HG03135 (cell line): ENCODE measurements around the gene HPX.
A peak's percentile ranks its signal among the peaks of the same experiment; 100 is the strongest.

Experiments
- ATAC-seq: cut with Tn5 transposase; IDR thresholded peaks from one replicate; pipeline ENCODE4 v1.9.1; 2021; ENCODE audit warnings: mild to moderate bottlenecking, moderate library complexity; ENCODE audit not compliant: unreplicated experiment

The HPX gene

DNA sequence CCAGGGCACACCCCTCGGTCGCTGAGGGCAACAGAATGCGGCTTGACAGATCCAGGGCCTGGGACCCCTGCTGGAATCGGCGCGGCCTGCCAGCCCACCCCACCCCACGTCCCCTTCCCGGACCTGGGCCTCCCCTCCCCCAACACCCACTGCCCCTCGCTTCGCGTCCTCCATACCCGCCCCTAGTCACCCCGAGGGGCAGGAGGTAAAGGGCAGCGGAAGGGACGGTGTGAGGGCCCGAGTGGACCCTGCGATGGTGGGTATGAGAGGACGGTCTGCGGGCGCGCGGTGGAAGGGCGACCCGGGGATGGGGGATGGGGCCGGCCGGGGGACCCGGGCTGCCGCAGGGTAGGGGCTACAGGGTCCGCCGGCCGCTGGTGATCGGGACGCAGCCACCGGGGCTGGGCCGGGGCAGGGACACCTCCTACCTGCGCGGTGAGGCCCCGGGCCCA is 22.2 kb downstream of the HPX start:
- peak; percentile 17 for ATAC-seq

DNA sequence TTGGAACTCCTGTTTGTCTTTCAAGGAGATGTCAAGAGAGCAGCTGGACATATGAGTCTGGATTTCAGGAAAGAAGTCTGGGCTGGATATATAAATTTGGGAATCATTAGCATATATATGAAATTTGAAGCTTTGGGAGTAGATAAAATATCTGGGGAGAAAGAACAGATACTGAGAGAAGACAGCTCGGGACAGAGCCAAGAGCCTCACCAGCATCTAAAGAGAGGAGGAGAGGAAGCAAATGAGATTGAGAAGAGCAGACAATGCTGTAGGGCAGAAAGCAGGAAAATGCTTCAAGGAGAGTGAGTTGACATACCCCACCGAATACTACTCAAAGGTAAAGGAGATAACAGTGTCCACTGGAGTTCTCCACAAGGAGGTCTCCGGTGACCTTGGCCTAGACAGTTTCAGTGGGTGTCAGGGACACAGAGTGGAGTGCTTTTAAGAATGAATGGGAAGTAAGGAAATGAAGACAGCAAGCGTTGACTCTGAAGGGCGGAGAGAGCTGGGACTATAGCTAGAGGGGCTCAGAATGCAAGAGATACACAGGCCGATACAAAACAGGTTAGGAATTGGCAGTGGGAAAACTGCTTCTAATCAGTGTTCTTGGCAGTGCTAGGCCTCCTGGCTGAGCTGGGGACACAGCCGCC is 22.8 kb downstream of the HPX start:
- ATAC-seq = no peak

DNA sequence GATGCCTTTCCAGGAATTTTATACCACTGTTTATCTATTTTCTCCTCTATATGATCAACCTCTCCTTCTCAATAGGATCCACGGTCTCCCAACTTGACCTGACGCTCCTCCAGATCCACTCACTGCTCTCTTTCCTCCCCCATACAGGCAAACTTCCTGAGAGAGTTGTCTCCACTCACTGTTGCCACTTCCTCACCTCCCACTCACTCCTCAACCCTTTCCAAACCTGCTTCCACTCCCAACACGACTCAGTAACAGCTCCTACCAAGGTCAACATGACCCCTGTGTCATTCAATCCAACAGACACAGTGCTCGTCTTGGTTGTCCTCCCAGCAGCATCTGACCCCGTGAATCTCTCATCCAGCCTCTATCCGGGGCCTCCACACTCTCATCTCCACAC is 25.0 kb downstream of the HPX start:
- no peak for ATAC-seq

DNA sequence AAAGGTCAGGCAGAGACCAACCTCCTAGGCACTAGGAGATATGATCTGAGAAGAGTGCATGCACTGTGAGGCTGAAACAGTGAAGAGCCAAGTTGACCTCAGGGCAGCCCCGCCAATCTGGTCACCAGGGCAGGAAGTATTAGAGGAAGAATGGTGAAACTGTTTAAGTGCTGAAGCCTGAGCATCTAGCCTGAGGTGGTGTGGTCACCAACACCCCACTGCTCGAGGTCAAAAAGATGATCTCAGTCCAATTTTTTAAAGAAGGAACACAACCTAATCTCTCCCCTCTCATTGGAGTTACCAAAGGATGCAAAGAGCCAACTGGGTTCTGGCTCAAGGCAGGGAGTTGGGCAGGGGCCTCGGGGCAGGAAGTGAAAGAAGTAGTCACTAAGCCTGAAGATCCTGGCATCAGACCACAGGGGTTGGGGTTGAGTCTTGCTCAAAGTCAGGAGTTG is 25.9 kb downstream of the HPX start:
- ATAC-seq = no peak

DNA sequence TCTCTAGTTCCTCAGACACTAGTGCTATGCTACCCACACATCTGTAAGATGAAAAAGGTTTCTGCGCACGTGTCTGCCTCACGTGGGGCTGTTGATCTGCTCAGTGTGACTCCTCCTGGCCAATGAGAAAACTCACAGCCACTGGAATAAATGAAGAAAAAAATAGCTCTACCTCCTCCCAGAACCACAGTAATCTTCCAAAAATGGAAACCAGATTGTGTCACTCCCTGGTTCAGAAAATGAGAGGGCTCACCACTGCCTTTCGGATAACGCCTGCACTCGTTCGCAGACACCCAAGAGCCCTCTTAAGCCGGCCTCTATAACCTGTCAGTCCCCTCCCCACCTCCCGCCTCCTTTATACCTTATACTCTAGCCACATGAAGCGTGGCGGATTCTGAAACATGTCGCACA is 27.0 kb downstream of the HPX start:
- ATAC-seq = no peak

DNA sequence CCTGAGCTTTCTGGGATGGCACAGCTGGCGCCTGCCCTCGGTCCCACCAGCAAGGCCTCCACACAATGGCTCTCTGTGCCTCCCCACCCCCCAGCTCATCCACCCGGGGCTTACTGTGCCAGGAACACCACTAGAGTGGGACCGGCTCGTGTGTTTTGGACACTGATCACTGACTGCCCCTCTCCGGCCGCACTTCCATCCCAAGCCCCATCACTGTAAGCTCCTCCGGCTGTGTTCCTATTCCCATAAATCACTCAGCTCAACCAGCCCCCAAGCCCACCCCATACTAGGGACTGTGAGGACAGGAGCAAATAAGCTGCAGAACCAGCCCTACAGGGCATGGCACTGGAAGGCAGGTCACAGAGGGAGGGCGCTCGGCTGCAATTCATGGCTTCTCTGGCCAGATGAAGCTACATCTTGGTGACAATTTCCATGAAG is 29.2 kb downstream of the HPX start:
- ATAC-seq = no peak

DNA sequence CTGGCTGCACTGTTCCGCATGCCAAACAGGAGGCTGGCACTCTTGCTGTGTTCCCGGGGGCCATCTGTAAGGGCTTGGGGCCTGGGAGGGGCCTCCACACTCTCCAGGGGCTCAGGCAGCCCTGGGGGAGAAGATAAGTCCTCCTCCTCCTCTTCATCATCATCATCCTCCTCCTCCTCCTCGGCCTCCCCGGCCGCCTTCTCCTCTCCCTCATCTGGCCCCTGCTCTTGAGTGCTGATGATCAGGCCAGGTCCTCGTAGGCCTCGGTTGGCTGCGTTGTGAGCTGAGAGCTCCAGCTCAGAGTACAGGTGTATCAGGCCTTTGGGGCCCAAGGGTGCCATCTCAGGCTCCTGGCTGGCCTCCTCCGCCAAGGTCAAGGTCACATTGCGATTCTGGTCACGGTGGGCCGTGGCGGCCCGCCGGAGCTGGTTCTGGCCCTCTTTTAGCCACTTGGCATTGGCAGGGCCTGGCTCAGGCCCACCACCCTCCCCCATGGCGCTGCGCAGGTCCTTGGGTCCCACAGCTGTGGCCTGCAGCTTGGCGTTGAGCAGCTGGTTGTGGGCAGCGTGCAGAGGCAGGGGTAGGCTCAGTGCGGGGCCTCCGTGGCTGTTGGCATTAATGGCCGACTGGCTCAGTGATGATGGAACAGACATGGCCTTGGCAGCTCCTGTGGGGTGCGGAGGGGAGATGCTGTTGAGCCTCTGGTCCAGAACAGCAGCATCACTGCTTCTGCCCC is 29.9 kb downstream of the HPX start:
- no peak for ATAC-seq

DNA sequence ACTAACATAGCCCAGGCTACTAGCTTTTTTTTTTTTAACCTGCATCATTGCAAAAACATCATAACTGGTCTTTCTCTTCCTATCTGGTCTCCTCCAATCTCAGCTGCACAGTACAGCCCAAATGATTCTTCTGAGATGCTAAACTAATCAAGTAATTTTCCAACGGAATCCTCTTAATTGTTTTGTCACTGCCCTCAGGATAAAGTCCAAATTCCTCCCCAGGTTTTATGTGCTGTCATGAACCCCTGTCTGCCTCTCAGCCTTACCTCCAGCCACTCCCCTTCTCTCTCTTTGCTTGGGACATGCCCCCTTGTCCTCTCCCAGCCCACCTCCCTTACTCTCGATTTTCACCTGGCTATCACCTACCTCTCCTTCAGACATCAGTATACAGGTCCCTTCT is 34.4 kb downstream of the HPX start:
- no peak for ATAC-seq

DNA sequence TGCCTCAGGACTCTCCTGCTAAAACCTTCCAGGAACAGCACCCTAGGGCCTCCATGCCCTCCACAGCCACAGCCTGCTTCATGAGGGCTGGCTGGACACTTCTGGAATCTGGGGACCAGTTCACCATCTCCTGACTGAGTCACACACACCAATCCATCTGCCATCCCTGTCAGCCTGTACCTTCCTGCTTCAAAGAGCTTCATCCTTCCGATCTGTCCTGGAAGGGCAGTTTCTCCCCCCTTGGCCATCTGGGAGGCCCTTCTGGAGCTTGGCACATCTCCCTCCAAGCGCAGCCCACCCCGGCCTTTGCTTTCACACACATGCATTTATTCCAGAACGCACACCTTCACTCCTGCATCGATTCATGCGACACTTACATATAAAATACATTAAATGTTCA is 34.9 kb downstream of the HPX start:
- ATAC-seq = no peak

DNA sequence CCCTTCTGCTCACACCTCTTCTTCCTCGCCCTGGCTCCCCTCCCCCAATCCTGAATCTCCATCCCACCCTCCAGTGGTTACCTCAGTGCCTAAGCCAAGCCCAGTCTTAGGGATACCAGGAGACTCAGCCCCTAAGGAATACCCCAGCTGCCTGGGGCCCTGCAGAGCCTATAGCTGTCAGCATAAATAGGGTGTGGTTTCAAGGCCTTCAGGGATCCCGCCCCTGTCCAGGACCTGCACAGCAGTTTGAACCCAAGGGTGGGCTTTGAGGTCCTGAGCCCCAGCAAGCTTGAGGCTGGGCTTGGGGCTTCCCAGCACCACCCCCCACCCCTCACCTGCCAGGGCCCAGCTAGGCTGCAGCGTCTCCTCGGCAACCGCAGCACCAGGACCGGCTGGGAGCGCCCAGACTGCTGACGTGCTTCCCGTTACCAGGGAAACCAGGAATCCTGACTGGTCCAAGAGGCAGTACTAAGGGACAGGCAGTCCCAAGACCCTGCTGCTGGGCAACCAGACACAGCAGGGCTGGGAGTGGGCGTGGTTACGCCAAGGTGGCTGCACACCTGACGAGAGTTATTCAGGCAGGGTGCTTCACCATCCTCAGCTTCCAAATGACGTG is 35.6 kb downstream of the HPX start:
- no peak for ATAC-seq

DNA sequence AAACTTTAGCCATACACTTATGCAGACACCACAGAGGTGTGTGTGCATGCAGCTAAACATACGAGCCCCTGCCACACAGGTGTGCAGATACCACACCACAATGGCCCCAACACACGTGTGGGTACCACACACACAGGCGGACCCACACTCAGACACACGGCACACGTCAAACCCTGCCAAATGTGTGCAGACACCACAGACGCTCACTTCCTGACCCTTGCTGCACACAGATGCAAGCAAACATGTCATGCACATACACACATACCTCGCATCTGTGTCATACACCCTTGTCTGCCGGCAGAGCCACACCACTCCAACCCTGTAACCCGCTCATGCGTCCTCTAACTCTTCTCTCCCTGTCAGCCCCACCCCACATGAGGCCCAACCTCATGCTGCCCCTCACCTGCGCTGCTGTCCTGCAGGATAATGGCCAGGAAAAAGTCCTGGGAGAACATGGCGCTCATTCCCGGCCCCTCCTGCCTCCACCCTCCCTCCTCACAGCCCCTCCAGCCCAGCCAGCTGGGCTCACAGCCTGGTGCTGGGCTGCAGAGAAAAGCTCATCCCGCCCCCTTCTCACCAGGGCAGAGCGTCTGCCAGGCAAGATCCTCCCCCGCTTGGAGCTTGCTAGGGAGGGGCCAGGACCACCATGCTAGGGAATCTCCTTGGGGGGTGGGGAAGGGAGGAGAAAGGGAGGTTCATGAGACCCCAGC is 36.3 kb downstream of the HPX start:
- ATAC-seq = no peak

DNA sequence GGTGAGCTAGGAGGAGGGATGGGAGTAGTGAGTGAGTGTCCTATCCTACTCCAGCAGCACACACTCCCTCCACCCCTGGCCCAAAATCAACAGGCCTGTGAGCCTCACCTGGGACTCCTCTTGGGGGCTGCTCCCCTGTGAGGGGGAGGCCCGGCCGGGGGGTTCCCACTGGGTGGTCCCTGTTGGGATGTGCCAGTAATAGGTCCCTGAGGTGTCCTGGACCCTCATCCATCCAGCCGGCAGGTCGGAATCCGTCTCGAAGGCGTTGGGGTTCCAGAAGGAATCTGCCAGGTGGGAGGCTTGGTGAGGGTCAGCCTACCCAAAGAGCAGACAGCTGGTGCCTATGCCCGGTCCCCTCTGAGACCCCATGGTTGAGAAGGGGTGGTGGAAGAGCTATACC is 37.2 kb downstream of the HPX start:
- no peak for ATAC-seq

DNA sequence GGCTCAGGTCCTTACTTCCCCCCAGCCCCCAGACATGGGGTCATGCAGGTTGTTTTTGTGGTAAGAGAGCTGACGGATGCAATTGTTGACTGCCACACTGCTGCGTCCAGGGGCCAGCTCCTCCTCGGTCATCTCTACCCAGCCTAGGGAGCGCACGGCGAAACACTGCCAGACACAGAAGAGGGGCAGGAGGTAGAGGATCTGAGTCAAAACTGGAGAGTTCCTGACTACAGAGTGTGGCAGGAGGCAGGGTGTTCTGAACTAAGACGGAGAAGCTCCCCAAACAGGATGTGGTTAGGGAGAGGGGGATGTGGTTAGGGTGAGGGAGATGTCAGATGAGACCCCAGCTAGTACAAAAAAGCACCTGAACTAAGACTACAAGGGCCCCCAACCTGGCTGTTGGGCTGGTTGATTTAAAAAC is 38.2 kb downstream of the HPX start:
- ATAC-seq = peak; percentile 93

DNA sequence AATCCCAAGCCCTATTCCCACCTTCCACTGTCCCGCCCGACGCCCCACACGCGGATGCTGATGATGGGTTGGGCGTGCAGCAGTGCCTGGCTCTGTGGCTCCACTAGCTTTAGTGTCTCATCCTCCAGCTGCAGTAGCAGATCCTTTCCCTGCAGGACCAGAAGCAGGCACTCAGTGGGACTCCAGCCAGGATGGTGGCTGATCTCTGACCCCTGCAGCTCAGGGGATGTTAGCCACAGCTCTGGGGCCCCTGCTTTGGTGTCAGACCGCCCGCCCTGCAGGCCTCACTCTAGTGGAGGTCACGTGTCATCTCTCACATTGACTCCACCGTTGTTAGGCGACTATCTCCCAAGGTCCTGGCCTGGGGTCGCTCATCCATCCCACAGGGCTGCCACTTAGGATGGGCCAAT is 38.7 kb downstream of the HPX start:
- ATAC-seq = peak; percentile 29

DNA sequence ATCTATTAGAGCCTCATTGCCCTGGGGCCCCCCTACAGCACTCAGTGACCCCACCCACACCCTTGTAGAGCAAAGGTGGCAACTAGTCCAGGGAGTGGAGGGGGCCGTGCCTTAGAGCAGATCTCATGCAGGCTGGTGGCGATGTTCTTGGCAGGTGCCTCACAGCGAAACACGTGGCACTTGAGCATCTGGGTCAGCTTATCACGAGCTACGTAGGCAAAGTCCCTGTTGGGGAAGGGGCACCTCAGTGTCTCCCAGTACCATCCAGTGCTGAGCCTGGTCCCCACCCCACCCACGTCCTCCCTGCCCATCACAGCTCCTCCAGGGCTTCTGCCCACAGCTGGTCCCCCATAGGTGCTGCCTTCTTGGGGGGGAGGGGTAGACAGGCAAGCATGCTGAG is 39.3 kb downstream of the HPX start:
- no peak for ATAC-seq

DNA sequence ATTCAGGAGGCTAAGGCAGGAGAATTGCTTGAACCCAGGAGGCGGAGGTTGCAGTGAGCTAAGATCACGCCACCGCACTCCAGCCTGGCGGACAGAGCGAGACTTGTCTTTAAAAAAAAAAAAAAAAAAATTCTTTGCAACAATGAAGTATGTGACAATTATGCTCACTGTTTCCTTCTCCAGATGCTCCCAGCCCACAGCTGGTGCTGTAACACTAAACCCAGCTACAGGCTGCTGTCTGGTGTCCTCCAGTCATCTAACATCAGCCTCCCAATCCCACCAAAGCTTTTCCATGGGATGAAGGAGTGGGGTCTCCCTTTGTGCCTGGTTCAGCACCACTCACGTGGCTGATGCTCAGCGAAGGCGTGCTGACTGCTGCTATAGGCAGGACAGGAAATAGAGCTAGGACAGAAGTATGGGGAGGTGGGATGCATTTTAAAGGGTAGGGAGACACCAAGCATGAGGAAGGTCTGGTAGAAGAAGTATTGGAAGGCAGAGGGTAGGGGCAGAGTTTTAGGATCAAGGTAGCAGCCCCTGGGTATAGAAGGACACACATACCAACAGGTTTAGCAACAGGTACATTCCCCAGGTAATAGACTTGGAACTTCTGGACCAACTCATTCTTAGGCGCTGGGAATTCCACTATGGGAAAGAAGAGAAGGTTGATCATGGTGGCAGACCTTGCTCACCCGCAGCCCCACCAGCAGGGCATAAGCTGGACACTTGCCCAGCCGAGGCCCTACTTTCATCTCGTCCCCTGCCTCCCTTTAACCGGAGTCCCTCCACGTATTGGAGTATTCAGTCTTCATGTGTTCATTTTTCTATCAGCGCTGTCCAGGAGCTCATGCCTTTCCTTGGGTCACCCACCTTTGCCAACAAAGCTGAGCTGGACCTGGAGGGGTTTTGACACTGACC is 40.1 kb downstream of the HPX start:
- ATAC-seq = no peak

DNA sequence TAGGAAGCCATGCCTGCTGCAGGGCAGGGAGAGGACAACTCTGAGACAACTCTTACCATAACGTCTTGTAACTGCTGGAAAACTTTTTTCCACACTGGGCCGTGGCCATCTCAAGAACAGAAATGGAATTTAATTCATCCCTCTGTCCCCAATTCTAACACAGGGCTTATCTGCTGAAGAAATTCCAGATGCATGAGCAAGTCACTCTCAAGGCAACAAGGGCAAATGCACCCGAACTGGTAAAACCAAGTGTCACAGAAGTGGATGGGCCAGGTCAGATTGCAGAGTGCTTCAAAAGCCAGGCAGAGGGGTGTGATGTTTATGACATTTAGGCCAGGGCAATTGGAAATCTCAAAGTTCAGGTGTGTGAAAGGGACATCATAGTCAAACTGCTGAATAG is 43.2 kb downstream of the HPX start:
- ATAC-seq = no peak

DNA sequence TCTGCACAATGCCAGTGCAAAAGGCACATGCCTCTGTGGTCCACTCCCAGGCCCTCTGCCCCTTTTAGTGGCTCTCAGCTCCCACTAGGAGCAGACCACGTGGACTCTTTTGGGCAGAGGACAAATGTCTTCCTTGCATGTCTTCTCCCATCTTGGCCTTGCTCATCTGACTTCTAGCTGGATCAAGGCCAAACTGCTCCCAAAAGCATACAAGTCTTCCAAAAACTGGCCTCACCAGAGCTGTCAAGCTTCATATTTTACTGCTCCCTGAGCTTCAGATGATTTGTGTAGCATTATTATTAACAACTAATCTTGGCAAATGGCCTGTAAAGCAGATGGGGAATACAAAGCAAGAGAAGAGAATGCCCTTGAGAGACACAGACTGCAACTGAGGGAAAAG is 43.6 kb downstream of the HPX start:
- no peak for ATAC-seq

DNA sequence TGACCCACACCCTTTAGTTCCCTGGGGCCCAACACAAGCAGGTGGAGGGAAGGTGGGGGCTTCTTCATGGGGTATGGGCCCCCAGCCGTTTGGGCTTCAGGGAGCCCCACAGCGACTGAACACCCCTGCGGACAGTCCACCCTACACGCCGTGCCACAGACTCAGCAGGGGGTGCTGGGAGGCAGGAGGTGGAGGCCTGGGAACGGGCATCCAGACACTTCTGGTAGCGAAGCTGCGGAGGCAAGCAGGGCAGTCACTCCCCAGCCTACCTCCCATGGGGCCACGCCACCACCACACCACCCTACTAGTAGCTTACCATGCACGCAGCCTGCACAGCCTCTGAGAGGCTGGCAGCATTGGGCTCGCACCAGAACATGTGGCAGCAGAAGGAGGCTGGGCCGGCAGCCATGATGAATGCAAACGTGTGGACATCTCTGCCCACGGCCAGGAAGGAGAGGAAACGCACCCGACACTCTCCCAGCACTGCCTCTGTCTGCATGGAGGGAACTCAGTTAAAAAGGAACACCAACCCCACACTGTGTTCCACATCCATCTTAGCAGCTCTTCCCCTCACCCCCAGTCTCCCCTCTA is 45.2 kb downstream of the HPX start:
- no peak for ATAC-seq
